T-cell (primary cell): Measurements from ENCODE around the gene MRTFB. TPM values are rescaled to one million over a fixed set of nuclear protein-coding genes. Genes with fewer than 3 reads are reported as not detected.
A peak's percentile ranks its signal among the peaks of the same experiment; 100 is the strongest.

Experiments
- ATAC-seq, 4 experiments: fragments of 200-7000 bp in 3 of 4; fragments of 150-1000 bp in 1 of 4; cut with Tn5 transposase; replicated peaks in 1 of 4; 1 replicate in 3 of 4; 2 replicates in 1 of 4; pipeline ENCODE4 v1.10.0; 2021; ENCODE audit warnings: moderate library complexity in 3 of 4, mild to moderate bottlenecking in 2 of 4, moderate number of reproducible peaks in 1 of 4
- CTCF ChIA-PET, 2 donors: fragments of 300-600 bp; sonication (Branson Sonifier 250); formaldehyde crosslinking; loops; one replicate each; lab custom pipeline; 2022; ENCODE audit warnings: antibody characterized with exemption in 2 of 2; lab: Charles Lee
- POLR2A ChIA-PET, 2 donors: fragments of 300-600 bp; sonication (Branson Sonifier 250); formaldehyde crosslinking; loops; one replicate each; lab custom pipeline; 2022; ENCODE audit warnings: antibody characterized with exemption in 2 of 2; lab: Charles Lee
- DNase-seq, 35 experiments: peaks; one replicate each; pipeline versions ENCODE4 v3.0.0 to v3.0.0-alpha.2; 2013 to 2023
- H3K27ac ChIP-seq: one replicate; pipeline ENCODE4 v1.5.1; 2013; ENCODE audit warnings: low read length
- H3K27me3 ChIP-seq, 2 experiments: replicated peaks in 1 of 2; 1 replicate in 1 of 2; 2 replicates in 1 of 2; pipeline versions ENCODE4 v1.6.1 to v1.7.0; 2013; ENCODE audit warnings: low read length in 1 of 2, mixed read lengths in 1 of 2; ENCODE audit not compliant: control insufficient read depth in 2 of 2, insufficient read depth in 2 of 2; ENCODE audit errors: extremely low read depth in 1 of 2
- H3K36me3 ChIP-seq, 2 donors: 1 replicate in 1 of 2; 2 replicates in 1 of 2; pipeline versions ENCODE4 v1.6.1 to v1.7.0; 2013; ENCODE audit warnings: low read length in 1 of 2; ENCODE audit not compliant: control insufficient read depth in 2 of 2, insufficient read depth in 1 of 2; ENCODE audit errors: extremely low read depth in 1 of 2
- H3K4me1 ChIP-seq, 2 experiments: 1 replicate in 1 of 2; 2 replicates in 1 of 2; pipeline versions ENCODE4 v1.6.1 to v1.7.0; 2013; ENCODE audit warnings: low read length in 2 of 2, mixed read lengths in 1 of 2; ENCODE audit not compliant: insufficient read depth in 2 of 2, control insufficient read depth in 1 of 2; ENCODE audit errors: extremely low read depth in 1 of 2
- H3K4me3 ChIP-seq, 2 donors: 1 replicate in 1 of 2; 2 replicates in 1 of 2; pipeline versions ENCODE4 v1.5.1 to v1.7.0; 2013; ENCODE audit warnings: mild to moderate bottlenecking in 2 of 2, low read length in 1 of 2, moderate library complexity in 1 of 2; ENCODE audit not compliant: control insufficient read depth in 1 of 2; ENCODE audit errors: extremely low read depth in 1 of 2
- H3K9me3 ChIP-seq: 2 replicates; pipeline ENCODE4 v1.7.0; 2013
- H3K27ac Mint-ChIP-seq, 2 donors: one replicate each; pipeline ENCODE4 v1.8.0; 2020 to 2021; ENCODE audit warnings: mild to moderate bottlenecking in 2 of 2, mixed read lengths in 2 of 2
- H3K27me3 Mint-ChIP-seq, 2 donors: one replicate each; pipeline ENCODE4 v1.8.0; 2021 to 2022; ENCODE audit warnings: mixed read lengths in 2 of 2
- H3K36me3 Mint-ChIP-seq: one replicate; pipeline ENCODE4 v1.8.0; 2021; ENCODE audit warnings: mixed read lengths
- H3K4me1 Mint-ChIP-seq, 3 donors: one replicate each; pipeline ENCODE4 v1.8.0; 2020 to 2022; ENCODE audit warnings: mixed read lengths in 3 of 3, mild to moderate bottlenecking in 1 of 3
- H3K4me3 Mint-ChIP-seq, 3 donors: one replicate each; pipeline ENCODE4 v1.8.0; 2020 to 2022; ENCODE audit warnings: mild to moderate bottlenecking in 3 of 3, mixed read lengths in 3 of 3, moderate library complexity in 3 of 3
- H3K9me3 Mint-ChIP-seq, 3 donors: one replicate each; pipeline ENCODE4 v1.8.0; 2020 to 2022; ENCODE audit warnings: mixed read lengths in 3 of 3
- WGBS: methylation state at CpG from one replicate; pipeline ENCODE4 v1.1.5; 2013; ENCODE audit warnings: missing lambda C conversion rate; ENCODE audit not compliant: insufficient coverage; 5-methylcytosine and 5-hydroxymethylcytosine counted together
- total RNA-seq, 35 experiments: library from RNA in 6 of 35; stranded (reverse) in 6 of 35; fragments of 120-200 nt in 1 of 35; gene quantifications; one replicate each; pipeline versions ENCODE4 v1.2.1 to v1.2.4 and lab custom pipeline; 2013 to 2026

MRTFB gene
- total RNA-seq, 5 donors from 2014 or later (not counting 1 experiment from before 2014, with no cell fraction given) = 18.2 to 37.0 (median 21.0) TPM

- Histone ChIP-seq H3K36me3 (no peaks in the 10 kb centered on the region), H3K9me3 (no peaks in the 10 kb centered on the region), H3K4me3 (no peak overlapping the region), H3K4me1 (peaks cover 0 to 2% of the 10 kb centered on the region in 2 experiments), H3K27ac (no peak overlapping the region), H3K27me3 (no peaks in the 10 kb centered on the region)
- WGBS = 90% methylated on average over 5 of the region's 8 CpGs
- Mint-ChIP-seq H3K27me3 (no peaks in the 10 kb centered on the region), H3K9me3 (no peaks in the 10 kb centered on the region), H3K4me3 (no peak overlapping the region), H3K4me1 (peaks cover 63 to 85% (median 78%) of the 10 kb centered on the region in 3 donors), H3K27ac (no peak overlapping the region), H3K36me3 (no peaks in the 10 kb centered on the region)
- ATAC-seq (no peak), DNase-seq (no peak)
- POLR2A ChIA-PET = interaction anchor here in 1 of 2 donors (0.6 kb wide), 1 partner anchor 1705 kb away, joined by 3 read pairs; no protein-coding TSS in a partner anchor
- CTCF ChIA-PET = no interaction called here
Observed at GRCh38 chr16:14106961-14107360, 35.8 kb downstream of the MRTFB start.

GRCh38 chr16:14109077-14109775 lies 38.1 kb downstream of the MRTFB start:
- Histone ChIP-seq H3K27ac (no peak overlapping the region), H3K9me3 (no peaks in the 10 kb centered on the region), H3K4me3 (no peak overlapping the region), H3K4me1 (peaks cover 6 to 7% of the 10 kb centered on the region in 2 experiments), H3K27me3 (no peaks in the 10 kb centered on the region), H3K36me3 (no peaks in the 10 kb centered on the region)
- Mint-ChIP-seq H3K27ac (no peak overlapping the region), H3K36me3 (peaks cover 3% of the 10 kb centered on the region), H3K4me3 (no peak overlapping the region), H3K4me1 (peaks cover 60 to 77% (median 73%) of the 10 kb centered on the region in 3 donors), H3K9me3 (no peaks in the 10 kb centered on the region), H3K27me3 (no peaks in the 10 kb centered on the region)
- no peak for ATAC-seq
- ChIA-PET CTCF (no interaction called here), POLR2A (interaction anchor here in 1 of 2 donors (0.7 kb wide), 1 partner anchor 92 kb away, joined by 3 read pairs; no protein-coding TSS in a partner anchor)
- DNase-seq = no peak
- WGBS = no CpG with 5 or more reads among the region's 7 CpGs

GRCh38 chr16:14109782-14110727 lies 38.9 kb downstream of the MRTFB start:
- Mint-ChIP-seq H3K4me3 (no peak overlapping the region), H3K27ac (peak overlapping the region in 1 of 2 donors; percentile 68), H3K27me3 (no peaks in the 10 kb centered on the region), H3K4me1 (peaks cover 58 to 73% (median 73%) of the 10 kb centered on the region in 3 donors), H3K36me3 (peaks cover 6% of the 10 kb centered on the region), H3K9me3 (no peaks in the 10 kb centered on the region)
- CTCF ChIA-PET = no interaction called here
- Histone ChIP-seq H3K4me1 (peaks cover 6 to 7% of the 10 kb centered on the region in 2 experiments), H3K4me3 (no peak overlapping the region), H3K9me3 (no peaks in the 10 kb centered on the region), H3K27ac (no peak overlapping the region), H3K36me3 (no peaks in the 10 kb centered on the region), H3K27me3 (no peaks in the 10 kb centered on the region)
- WGBS = 100% methylated on average over 2 of the region's 3 CpGs
- POLR2A ChIA-PET = no interaction called here
- ATAC-seq = no peak
- DNase-seq = no peak

GRCh38 chr16:14110728-14111251 lies 39.7 kb downstream of the MRTFB start:
- H3K27me3 Mint-ChIP-seq = no peaks in the 10 kb centered on the region
- no peaks in the 10 kb centered on the region for H3K9me3 ChIP-seq
- H3K4me3 Mint-ChIP-seq = no peak overlapping the region
- DNase-seq (no peak), ATAC-seq (no peak)
- H3K9me3 Mint-ChIP-seq = no peaks in the 10 kb centered on the region
- WGBS = 97% methylated on average over 5 of the region's 6 CpGs
- no peak overlapping the region for H3K27ac ChIP-seq
- H3K27ac Mint-ChIP-seq = peak overlapping the region in 1 of 2 donors; percentile 30
- no peaks in the 10 kb centered on the region for H3K27me3 ChIP-seq
- H3K4me1 Mint-ChIP-seq = peaks cover 58 to 70% (median 68%) of the 10 kb centered on the region in 3 donors
- H3K4me1 ChIP-seq = peaks cover 6 to 7% of the 10 kb centered on the region in 2 experiments
- H3K36me3 ChIP-seq = no peaks in the 10 kb centered on the region
- H3K36me3 Mint-ChIP-seq = peaks cover 7% of the 10 kb centered on the region
- ChIA-PET CTCF (no interaction called here), POLR2A (no interaction called here)
- no peak overlapping the region for H3K4me3 ChIP-seq

GRCh38 chr16:14111713-14112538 lies 40.8 kb downstream of the MRTFB start:
- ChIA-PET CTCF (interaction anchor here in 1 of 2 donors (0.5 kb wide), 1 partner anchor 9 kb away, joined by 4 read pairs; no protein-coding TSS in a partner anchor), POLR2A (interaction anchor here in 1 of 2 donors (0.8 kb wide), 1 partner anchor 15 kb away, joined by 3 read pairs; no protein-coding TSS in a partner anchor)
- Mint-ChIP-seq H3K27me3 (no peaks in the 10 kb centered on the region), H3K4me1 (peaks cover 50 to 64% (median 58%) of the 10 kb centered on the region in 3 donors), H3K4me3 (no peak overlapping the region), H3K36me3 (peaks cover 7% of the 10 kb centered on the region), H3K27ac (no peak overlapping the region), H3K9me3 (no peaks in the 10 kb centered on the region)
- Histone ChIP-seq H3K9me3 (no peaks in the 10 kb centered on the region), H3K4me3 (no peak overlapping the region), H3K27ac (no peak overlapping the region), H3K4me1 (peaks cover 6 to 7% of the 10 kb centered on the region in 2 experiments), H3K27me3 (no peaks in the 10 kb centered on the region), H3K36me3 (no peaks in the 10 kb centered on the region)
- WGBS = 79% methylated on average over 6 of the region's 14 CpGs
- DNase-seq = peak in 2 of 35 experiments; percentile 0 to 1
- ATAC-seq = no peak
